Astrocyte (in vitro differentiated cells and primary cell): ENCODE data around the gene DCC.

Experiments
- CTCF ChIP-seq: IDR thresholded peaks from 2 replicates; pipeline ENCODE4 v1.5.1; 2011; ENCODE audit warnings: low read depth, mild to moderate bottlenecking, inconsistent platforms, low read length, moderate library complexity; ENCODE audit not compliant: insufficient read depth
- EZH2 ChIP-seq: IDR thresholded peaks from 2 replicates; pipeline ENCODE4 v1.6.1; 2012; ENCODE audit warnings: mild to moderate bottlenecking, low read length, inconsistent platforms; ENCODE audit not compliant: insufficient read depth

GRCh38 chr18:52484977-52485376 is 145.0 kb downstream of the DCC start:
- TF ChIP-seq CTCF (no peak), EZH2 (no peak)
